ENCODE data around the gene NDC1.

NDC1 gene

GRCh38 chr1:53727461-53728092 is 110.5 kb downstream of the NDC1 start:
- no peaks in the 10 kb centered on the region for H3K4me1 ChIP-seq (ENCODE audit: low read length)
- no peaks in the 10 kb centered on the region for H3K36me3 ChIP-seq (replicated peaks; ENCODE audit: insufficient read depth, low read length)
- no peaks in the 10 kb centered on the region for H3K27me3 ChIP-seq (replicated peaks; ENCODE audit: insufficient read depth, low read length)
- H3F3A ChIP-seq (ENCODE audit: insufficient read depth, low read length), result no peaks in the 10 kb centered on the region
- H3K9me2 ChIP-seq (replicated peaks; ENCODE audit: insufficient read depth, low read length), result no peaks in the 10 kb centered on the region
- no peak overlapping the region for H3K27ac ChIP-seq (ENCODE audit: low read length)
- H3K9me3 ChIP-seq (replicated peaks; ENCODE audit: insufficient read depth, low read length), result no peaks in the 10 kb centered on the region
- no peak overlapping the region for H3K4me3 ChIP-seq (ENCODE audit: low read length)
- no peaks in the 10 kb centered on the region for H3K79me2 ChIP-seq (ENCODE audit: low read length)
- TF ChIP-seq EZH2 (optimal IDR thresholded peaks at IDR 0.05; ENCODE audit: low read depth, low read length) (no peak), CTCF (IDR thresholded peaks at IDR 0.05; ENCODE audit: low read length) (no peak), EZH2phosphoT487 (IDR thresholded peaks at IDR 0.05; ENCODE audit: low read length) (no peak)
- no peaks in the 10 kb centered on the region for H4K20me1 ChIP-seq (ENCODE audit: insufficient read depth, low read length)
- H3K9ac ChIP-seq (ENCODE audit: low read length), result no peak overlapping the region
- H3K4me2 ChIP-seq (ENCODE audit: low read depth, low read length), result no peak overlapping the region
- no peak for DNase-seq
- H2AFZ ChIP-seq (ENCODE audit: low read length), result no peak overlapping the region

- TF ChIP-seq EZH2phosphoT487 (IDR thresholded peaks at IDR 0.05; ENCODE audit: low read length), result no peak
- no peak for TF ChIP-seq CTCF (IDR thresholded peaks at IDR 0.05; ENCODE audit: low read length)
- no peak for TF ChIP-seq EZH2 (optimal IDR thresholded peaks at IDR 0.05; ENCODE audit: low read depth, low read length)
- Histone ChIP-seq H3K79me2 (ENCODE audit: low read length) (no peaks in the 10 kb centered on the region), H3K4me2 (ENCODE audit: low read depth, low read length) (no peak overlapping the region), H3K36me3 (replicated peaks; ENCODE audit: insufficient read depth, low read length) (no peaks in the 10 kb centered on the region), H3K4me3 (ENCODE audit: low read length) (no peak overlapping the region), H3K27me3 (replicated peaks; ENCODE audit: insufficient read depth, low read length) (no peaks in the 10 kb centered on the region), H3K4me1 (ENCODE audit: low read length) (no peaks in the 10 kb centered on the region), H4K20me1 (ENCODE audit: insufficient read depth, low read length) (no peaks in the 10 kb centered on the region), H3K9me3 (replicated peaks; ENCODE audit: insufficient read depth, low read length) (no peaks in the 10 kb centered on the region), H3K9me2 (replicated peaks; ENCODE audit: insufficient read depth, low read length) (no peaks in the 10 kb centered on the region), H3K27ac (ENCODE audit: low read length) (no peak overlapping the region), H3F3A (ENCODE audit: insufficient read depth, low read length) (no peaks in the 10 kb centered on the region), H3K9ac (ENCODE audit: low read length) (no peak overlapping the region), H2AFZ (ENCODE audit: low read length) (no peak overlapping the region)
- no peak for DNase-seq
These were observed 112.0 kb downstream of the NDC1 start for GRCh38 chr1:53726009-53726600.

GRCh38 chr1:53725238-53725689 is 112.8 kb downstream of the NDC1 start:
- DNase-seq, result no peak
- no peaks in the 10 kb centered on the region for H3K27me3 ChIP-seq (replicated peaks; ENCODE audit: insufficient read depth, low read length)
- H2AFZ ChIP-seq (ENCODE audit: low read length), result no peak overlapping the region
- TF ChIP-seq EZH2phosphoT487 (IDR thresholded peaks at IDR 0.05; ENCODE audit: low read length) (no peak), EZH2 (optimal IDR thresholded peaks at IDR 0.05; ENCODE audit: low read depth, low read length) (no peak), CTCF (IDR thresholded peaks at IDR 0.05; ENCODE audit: low read length) (no peak)
- H3K36me3 ChIP-seq (replicated peaks; ENCODE audit: insufficient read depth, low read length), result no peaks in the 10 kb centered on the region
- no peaks in the 10 kb centered on the region for H3K9me3 ChIP-seq (replicated peaks; ENCODE audit: insufficient read depth, low read length)
- no peak overlapping the region for H3K9ac ChIP-seq (ENCODE audit: low read length)
- no peak overlapping the region for H3K4me3 ChIP-seq (ENCODE audit: low read length)
- H3K79me2 ChIP-seq (ENCODE audit: low read length), result no peaks in the 10 kb centered on the region
- no peaks in the 10 kb centered on the region for H3K9me2 ChIP-seq (replicated peaks; ENCODE audit: insufficient read depth, low read length)
- H3F3A ChIP-seq (ENCODE audit: insufficient read depth, low read length), result no peaks in the 10 kb centered on the region
- H3K27ac ChIP-seq (ENCODE audit: low read length), result no peak overlapping the region
- no peaks in the 10 kb centered on the region for H3K4me1 ChIP-seq (ENCODE audit: low read length)
- H3K4me2 ChIP-seq (ENCODE audit: low read depth, low read length), result no peak overlapping the region
- H4K20me1 ChIP-seq (ENCODE audit: insufficient read depth, low read length), result no peaks in the 10 kb centered on the region
